Mesothelial cell of epicardium (in vitro differentiated cells): ENCODE results near the gene PRELP. TPM values are rescaled to one million over a fixed set of nuclear protein-coding genes. Genes with fewer than 3 reads are reported as not detected.

Experiments used
- DNase-seq, 2 experiments: peaks; one replicate each; pipeline ENCODE4 v3.0.0; 2021; ENCODE audit warnings: low spot score in 2 of 2; ENCODE audit not compliant: unreplicated experiment in 2 of 2
- H3K27ac Mint-ChIP-seq: 2 replicates; pipeline ENCODE4 v1.8.0; 2021; ENCODE audit warnings: mixed read lengths
- H3K27me3 Mint-ChIP-seq: 2 replicates; pipeline ENCODE4 v1.8.0; 2021; ENCODE audit warnings: low read depth, mixed read lengths
- H3K36me3 Mint-ChIP-seq: 2 replicates; pipeline ENCODE4 v1.8.0; 2021; ENCODE audit warnings: mixed read lengths
- H3K4me1 Mint-ChIP-seq: 2 replicates; pipeline ENCODE4 v1.8.0; 2021; ENCODE audit warnings: mixed read lengths
- H3K4me3 Mint-ChIP-seq: 2 replicates; pipeline ENCODE4 v1.8.0; 2021; ENCODE audit warnings: mild to moderate bottlenecking, moderate library complexity, mixed read lengths
- H3K9me3 Mint-ChIP-seq: 2 replicates; pipeline ENCODE4 v1.8.0; 2021; ENCODE audit warnings: mixed read lengths
- CTCF ChIP-seq: fragments of 200-600 bp; sonication (generic); IDR thresholded peaks from one replicate; pipeline ENCODE4 v1.5.0; 2021; ENCODE audit warnings: antibody characterized with exemption; ENCODE audit not compliant: unreplicated experiment
- total RNA-seq: library from RNA; stranded (reverse); gene quantifications from 3 replicates; pipeline ENCODE4 v1.2.1, GENCODE V29; 2021

Gene PRELP
- total RNA-seq, 1 donor from 2014 or later: 2.8 TPM

- H3K27ac Mint-ChIP-seq: peak overlapping the region; percentile 74
- H3K4me3 Mint-ChIP-seq: no peak overlapping the region
These were observed 46.2 kb downstream of the PRELP start for GRCh38 chr1:203521812-203522211.

GRCh38 chr1:203522237-203522636 lies 46.6 kb downstream of the PRELP start:
- Mint-ChIP-seq H3K4me1 (peaks cover 71% of the 10 kb centered on the region), H3K27me3 (no peaks in the 10 kb centered on the region), H3K27ac (peak overlapping the region; percentile 12), H3K36me3 (no peaks in the 10 kb centered on the region), H3K9me3 (no peaks in the 10 kb centered on the region), H3K4me3 (no peak overlapping the region)
- no peak for TF ChIP-seq CTCF
- no peak for DNase-seq

More at GRCh38 chr1:203521812-203522211, 46.2 kb downstream of the PRELP start:
- H3K9me3 Mint-ChIP-seq: no peaks in the 10 kb centered on the region
- TF ChIP-seq CTCF: no peak
- no peak for DNase-seq
- H3K36me3 Mint-ChIP-seq: no peaks in the 10 kb centered on the region
- no peaks in the 10 kb centered on the region for H3K27me3 Mint-ChIP-seq
- peaks cover 71% of the 10 kb centered on the region for H3K4me1 Mint-ChIP-seq

- H3K4me1 Mint-ChIP-seq: peaks cover 68% of the 10 kb centered on the region
- no peak overlapping the region for H3K27ac Mint-ChIP-seq
- H3K9me3 Mint-ChIP-seq: no peaks in the 10 kb centered on the region
- H3K36me3 Mint-ChIP-seq: no peaks in the 10 kb centered on the region
- no peaks in the 10 kb centered on the region for H3K27me3 Mint-ChIP-seq
- H3K4me3 Mint-ChIP-seq: no peak overlapping the region
- no peak for TF ChIP-seq CTCF
- DNase-seq: no peak
These were observed 48.1 kb downstream of the PRELP start for GRCh38 chr1:203523667-203524066.

GRCh38 chr1:203524152-203524551 lies 48.5 kb downstream of the PRELP start:
- no peaks in the 10 kb centered on the region for H3K27me3 Mint-ChIP-seq
- H3K36me3 Mint-ChIP-seq: no peaks in the 10 kb centered on the region
- DNase-seq: no peak
- peaks cover 66% of the 10 kb centered on the region for H3K4me1 Mint-ChIP-seq
- H3K9me3 Mint-ChIP-seq: no peaks in the 10 kb centered on the region
- no peak overlapping the region for H3K4me3 Mint-ChIP-seq
- no peak overlapping the region for H3K27ac Mint-ChIP-seq
- TF ChIP-seq CTCF: no peak

- H3K4me1 Mint-ChIP-seq: peaks cover 59% of the 10 kb centered on the region
- H3K27me3 Mint-ChIP-seq: no peaks in the 10 kb centered on the region
- TF ChIP-seq CTCF: no peak
These were observed 49.2 kb downstream of the PRELP start for GRCh38 chr1:203524824-203525223.

GRCh38 chr1:203525685-203526084 lies 50.1 kb downstream of the PRELP start:
- Mint-ChIP-seq H3K4me1 (peaks cover 55% of the 10 kb centered on the region), H3K36me3 (no peaks in the 10 kb centered on the region), H3K27ac (no peak overlapping the region), H3K9me3 (no peaks in the 10 kb centered on the region), H3K4me3 (no peak overlapping the region), H3K27me3 (no peaks in the 10 kb centered on the region)
- no peak for DNase-seq
- TF ChIP-seq CTCF: no peak

More at GRCh38 chr1:203524824-203525223, 49.2 kb downstream of the PRELP start:
- Mint-ChIP-seq H3K27ac (no peak overlapping the region), H3K36me3 (no peaks in the 10 kb centered on the region), H3K4me3 (no peak overlapping the region), H3K9me3 (no peaks in the 10 kb centered on the region)
- DNase-seq: no peak
